Keratinocyte (primary cell): ENCODE results near the gene GARIN3. TPM values are rescaled to one million over a fixed set of nuclear protein-coding genes. Genes with fewer than 3 reads are reported as not detected.

Experiments
- DNase-seq: peaks from one replicate; pipeline ENCODE4 v3.0.0-alpha.2; 2011; ENCODE audit warnings: low read depth, missing footprints, low spot score
- FAIRE-seq: peaks from 2 replicates; lab custom pipeline; 2011; peaks lifted over from hg19 to GRCh38; lab: Jason Lieb, UNC
- H2AFZ ChIP-seq: 2 replicates; pipeline ENCODE4 v1.6.0; 2012; ENCODE audit warnings: low read length, control low read depth, inconsistent platforms; ENCODE audit not compliant: control insufficient read depth
- H3K27ac ChIP-seq: 2 replicates; pipeline ENCODE4 v1.5.1; 2011; ENCODE audit warnings: low read length; ENCODE audit not compliant: control insufficient read depth, insufficient read depth
- H3K27me3 ChIP-seq: 3 replicates; pipeline ENCODE4 v1.6.0; 2011; ENCODE audit warnings: low read length; ENCODE audit not compliant: control insufficient read depth, insufficient read depth; ENCODE audit errors: extremely low read depth
- H3K36me3 ChIP-seq, 2 experiments: 2 replicates in 1 of 2; 3 replicates in 1 of 2; pipeline ENCODE4 v1.5.1; 2011; ENCODE audit warnings: low read length in 2 of 2, mild to moderate bottlenecking in 1 of 2; ENCODE audit not compliant: control insufficient read depth in 2 of 2, insufficient read depth in 2 of 2; ENCODE audit errors: extremely low read depth in 1 of 2
- H3K4me1 ChIP-seq: 3 replicates; pipeline ENCODE4 v1.5.1; 2011; ENCODE audit warnings: low read length; ENCODE audit not compliant: control insufficient read depth, insufficient read depth; ENCODE audit errors: extremely low read depth
- H3K4me2 ChIP-seq: 3 replicates; pipeline ENCODE4 v1.6.0; 2011; ENCODE audit warnings: low read depth, low read length; ENCODE audit not compliant: control insufficient read depth, insufficient read depth; ENCODE audit errors: extremely low read depth
- H3K4me3 ChIP-seq, 3 experiments: fragments of 200-600 bp in 1 of 3; sonication (generic) in 1 of 3; 2 replicates in 2 of 3; 3 replicates in 1 of 3; pipeline ENCODE4 v1.5.1; 2011 to 2016; ENCODE audit warnings: low read length in 3 of 3, mild to moderate bottlenecking in 3 of 3, control low read depth in 2 of 3, inconsistent platforms in 1 of 3, low read depth in 1 of 3, mixed read lengths in 1 of 3, mixed run types in 1 of 3, moderate library complexity in 1 of 3; ENCODE audit not compliant: control insufficient read depth in 2 of 3, insufficient read depth in 2 of 3; ENCODE audit errors: extremely low read depth in 1 of 3
- H3K79me2 ChIP-seq: 2 replicates; pipeline ENCODE4 v1.6.0; 2012; ENCODE audit warnings: low read length; ENCODE audit not compliant: control insufficient read depth, insufficient read depth
- H3K9ac ChIP-seq: 3 replicates; pipeline ENCODE4 v1.6.0; 2011; ENCODE audit warnings: low read length; ENCODE audit not compliant: control insufficient read depth, insufficient read depth; ENCODE audit errors: extremely low read depth
- H3K9me1 ChIP-seq: 3 replicates; pipeline ENCODE4 v1.6.0; 2011; ENCODE audit warnings: low read length; ENCODE audit not compliant: control insufficient read depth, insufficient read depth; ENCODE audit errors: extremely low read depth
- H3K9me3 ChIP-seq: 2 replicates; pipeline ENCODE4 v1.5.1; 2012; ENCODE audit warnings: low read depth, low read length; ENCODE audit not compliant: control insufficient read depth
- H4K20me1 ChIP-seq: 3 replicates; pipeline ENCODE4 v1.6.0; 2011; ENCODE audit warnings: low read length; ENCODE audit not compliant: control insufficient read depth, insufficient read depth; ENCODE audit errors: extremely low read depth
- EZH2 ChIP-seq: IDR thresholded peaks from one replicate; pipeline ENCODE4 v1.6.1; 2012; ENCODE audit warnings: inconsistent platforms, mild to moderate bottlenecking, low read length, moderate library complexity
- dilution Hi-C: fragments of 300-500 bp; cut with MboI; formaldehyde crosslinking; loops from one replicate; pipeline ENCODE4 v1.7.0; 2020; ENCODE audit warnings: low sequenced_read_pairs; ENCODE audit not compliant: extremely low pct_ligation_motif_present
- polyA plus RNA-seq, 5 experiments: library from polyadenylated mRNA; depleted of rRNA in 3 of 5; stranded (reverse) in 3 of 5; stranded (forward) in 1 of 5; unstranded in 1 of 5; fragments of >200 nt; gene quantifications; 1 replicate in 1 of 5; 2 replicates in 3 of 5; 3 replicates in 1 of 5; pipeline versions ENCODE4 v1.2.1 to v1.2.3, GENCODE V29; 2011 to 2012; ENCODE audit warnings: missing spikeins in 2 of 5, low read depth in 1 of 5, low replicate concordance in 1 of 5
- TF ChIP-seq, protein P1 (sequence below), 3 experiments: IDR thresholded peaks in 1 of 3; conservative IDR thresholded peaks in 1 of 3; optimal IDR thresholded peaks in 1 of 3; 2 replicates in 2 of 3; 3 replicates in 1 of 3; pipeline versions ENCODE3 to v1.5.1; 2011; ENCODE audit warnings: low read length in 3 of 3, mild to moderate bottlenecking in 3 of 3, moderate library complexity in 2 of 3, control low read depth in 1 of 3, inconsistent platforms in 1 of 3; ENCODE audit not compliant: insufficient read depth in 2 of 3; ENCODE audit errors: extremely low read depth in 1 of 3

The GARIN3 gene
- polyA plus RNA-seq, 1 donor (not counting 4 experiments of a cell fraction or from before 2014, with no cell fraction given): not detected

DNA sequence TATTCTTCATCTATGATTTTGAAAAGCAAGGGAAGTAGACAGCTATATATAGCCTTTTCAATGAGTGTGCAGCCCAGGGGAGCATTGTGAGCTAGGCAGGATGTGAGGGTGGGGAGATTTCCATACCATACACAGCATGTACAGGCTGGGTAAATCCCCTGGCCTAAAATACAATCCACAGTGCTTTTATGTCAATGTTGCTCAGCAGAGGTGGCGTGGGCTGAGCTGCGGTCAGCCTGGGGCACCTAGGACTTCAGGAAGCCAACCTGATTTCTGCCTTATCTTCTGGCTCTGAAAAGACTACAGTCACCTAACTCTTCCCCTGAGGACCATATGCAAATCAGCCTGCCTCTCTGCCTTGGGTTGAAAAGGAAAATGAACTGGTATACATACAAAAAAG, 6.3 kb upstream of the GARIN3 start:
- H3K27me3 ChIP-seq: no peaks in the 10 kb centered on the region
- no peak for TF ChIP-seq EZH2
- TF ChIP-seq, protein P1, sequence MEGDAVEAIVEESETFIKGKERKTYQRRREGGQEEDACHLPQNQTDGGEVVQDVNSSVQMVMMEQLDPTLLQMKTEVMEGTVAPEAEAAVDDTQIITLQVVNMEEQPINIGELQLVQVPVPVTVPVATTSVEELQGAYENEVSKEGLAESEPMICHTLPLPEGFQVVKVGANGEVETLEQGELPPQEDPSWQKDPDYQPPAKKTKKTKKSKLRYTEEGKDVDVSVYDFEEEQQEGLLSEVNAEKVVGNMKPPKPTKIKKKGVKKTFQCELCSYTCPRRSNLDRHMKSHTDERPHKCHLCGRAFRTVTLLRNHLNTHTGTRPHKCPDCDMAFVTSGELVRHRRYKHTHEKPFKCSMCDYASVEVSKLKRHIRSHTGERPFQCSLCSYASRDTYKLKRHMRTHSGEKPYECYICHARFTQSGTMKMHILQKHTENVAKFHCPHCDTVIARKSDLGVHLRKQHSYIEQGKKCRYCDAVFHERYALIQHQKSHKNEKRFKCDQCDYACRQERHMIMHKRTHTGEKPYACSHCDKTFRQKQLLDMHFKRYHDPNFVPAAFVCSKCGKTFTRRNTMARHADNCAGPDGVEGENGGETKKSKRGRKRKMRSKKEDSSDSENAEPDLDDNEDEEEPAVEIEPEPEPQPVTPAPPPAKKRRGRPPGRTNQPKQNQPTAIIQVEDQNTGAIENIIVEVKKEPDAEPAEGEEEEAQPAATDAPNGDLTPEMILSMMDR (optimal IDR thresholded peaks at IDR 0.05 in 1 of 3, IDR thresholded peaks at IDR 0.05 in 1 of 3, conservative IDR thresholded peaks at IDR 0.05 in 1 of 3; ENCODE audit: extremely low read depth in 1 of 3, insufficient read depth in 2 of 3, low read length in 3 of 3): no peak
- H3K79me2 ChIP-seq: no peaks in the 10 kb centered on the region
- dilution Hi-C loops: no loop called here
- DNase-seq (no peak), FAIRE-seq (no peak)
- no peaks in the 10 kb centered on the region for H3K4me1 ChIP-seq
- no peaks in the 10 kb centered on the region for H3K9me1 ChIP-seq
- H3K9ac ChIP-seq: no peak overlapping the region
- no peak overlapping the region for H3K4me2 ChIP-seq
- H2AFZ ChIP-seq: no peak overlapping the region
- no peak overlapping the region for H3K27ac ChIP-seq
- no peak overlapping the region for H3K4me3 ChIP-seq
- H3K9me3 ChIP-seq: no peaks in the 10 kb centered on the region
- no peaks in the 10 kb centered on the region for H3K36me3 ChIP-seq
- H4K20me1 ChIP-seq: no peaks in the 10 kb centered on the region

DNA sequence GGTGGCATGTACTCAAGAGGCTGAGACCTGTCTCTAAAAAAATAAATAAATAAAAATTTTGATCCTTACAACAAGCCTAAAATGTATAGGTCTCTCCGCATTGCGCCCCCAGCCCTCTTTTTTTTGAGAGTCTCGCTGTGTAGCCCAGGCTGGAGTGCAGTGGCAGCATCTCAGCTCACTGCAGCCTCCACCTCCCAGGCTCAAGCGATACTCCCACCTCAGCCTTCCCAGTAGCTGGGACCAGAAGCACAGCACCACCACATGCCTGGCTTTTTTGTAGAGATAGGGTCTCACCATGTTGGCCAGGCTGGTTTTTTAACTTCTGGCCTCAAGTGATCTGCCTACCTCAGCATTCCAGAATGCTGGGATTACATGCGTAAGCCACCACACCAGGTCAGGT, 2.2 kb upstream of the GARIN3 start:
- H2AFZ ChIP-seq: no peak overlapping the region
- H3K9ac ChIP-seq: no peak overlapping the region
- no peaks in the 10 kb centered on the region for H3K9me3 ChIP-seq
- no peaks in the 10 kb centered on the region for H3K4me1 ChIP-seq
- no peak overlapping the region for H3K4me2 ChIP-seq
- FAIRE-seq (no peak), DNase-seq (no peak)
- dilution Hi-C loops: no loop called here
- no peaks in the 10 kb centered on the region for H4K20me1 ChIP-seq
- no peaks in the 10 kb centered on the region for H3K9me1 ChIP-seq
- no peak overlapping the region for H3K27ac ChIP-seq
- no peaks in the 10 kb centered on the region for H3K27me3 ChIP-seq
- H3K36me3 ChIP-seq: no peaks in the 10 kb centered on the region
- H3K4me3 ChIP-seq: no peak overlapping the region
- no peaks in the 10 kb centered on the region for H3K79me2 ChIP-seq
- TF ChIP-seq, protein P1 (optimal IDR thresholded peaks at IDR 0.05 in 1 of 3, IDR thresholded peaks at IDR 0.05 in 1 of 3, conservative IDR thresholded peaks at IDR 0.05 in 1 of 3; ENCODE audit: extremely low read depth in 1 of 3, insufficient read depth in 2 of 3, low read length in 3 of 3): no peak
- no peak for TF ChIP-seq EZH2
